Right lobe of liver (tissue), 6 donors: ENCODE results near the gene SLC5A6. TPM values are rescaled to one million over a fixed set of nuclear protein-coding genes. Genes with fewer than 3 reads are reported as not detected.

Experiments
- ATAC-seq, 4 donors: fragments of 200-7000 bp; cut with Tn5 transposase; one replicate each; pipeline ENCODE4 v1.9.1; 2020; ENCODE audit warnings: mild to moderate bottlenecking in 4 of 4, moderate library complexity in 4 of 4
- DNase-seq, 3 donors: peaks; one replicate each; pipeline ENCODE4 v3.0.0-alpha.2; 2020
- H3K27ac ChIP-seq, 3 donors: fragments of 200-600 bp; one replicate each; pipeline ENCODE4 v1.8.0; 2022
- H3K27me3 ChIP-seq, 2 donors: fragments of 200-600 bp; one replicate each; pipeline ENCODE4 v1.8.0; 2022
- H3K36me3 ChIP-seq, 4 donors: fragments of 200-600 bp; sonication (generic) in 1 of 4; one replicate each; pipeline versions ENCODE4 v1.5.1 to v1.8.0; 2017 to 2022; ENCODE audit warnings: control low read depth in 1 of 4
- H3K4me1 ChIP-seq, 4 donors: fragments of 200-600 bp; sonication (generic) in 1 of 4; one replicate each; pipeline versions ENCODE4 v1.5.1 to v1.8.0; 2017 to 2022; ENCODE audit warnings: control low read depth in 1 of 4
- H3K4me3 ChIP-seq, 3 donors: fragments of 200-600 bp; one replicate each; pipeline ENCODE4 v1.8.0; 2022
- H3K9me3 ChIP-seq, 4 donors: fragments of 200-600 bp; sonication (generic) in 1 of 4; one replicate each; pipeline versions ENCODE4 v1.5.1 to v1.8.0; 2017 to 2022; ENCODE audit warnings: control low read depth in 1 of 4
- CTCF ChIP-seq, 4 donors: fragments of 200-600 bp in 3 of 4; fragments of 450-650 bp in 1 of 4; IDR thresholded peaks; one replicate each; pipeline versions ENCODE4 v1.5.1 to v1.8.0; 2016 to 2022; ENCODE audit warnings: antibody characterized with exemption in 4 of 4, mild to moderate bottlenecking in 2 of 4
- POLR2A ChIP-seq: fragments of 450-650 bp; IDR thresholded peaks from one replicate; pipeline ENCODE4 v1.6.1; 2017; ENCODE audit warnings: antibody characterized with exemption, mild to moderate bottlenecking
- WGBS: methylation state at CpG from one replicate; pipeline ENCODE4 v1.1.6; 2018; ENCODE audit warnings: low coverage, low lambda C conversion rate; ENCODE audit not compliant: insufficient coverage; ENCODE audit errors: missing lambda C conversion rate; 5-methylcytosine and 5-hydroxymethylcytosine counted together
- intact Hi-C, 2 donors: fragments of 100-400 bp; cut with DNase I; formaldehyde crosslinking; loops; one replicate each; pipeline versions ENCODE4 v1.11.2 to v1.14.1; 2022
- total RNA-seq, 6 experiments: library from RNA; depleted of rRNA in 2 of 6; stranded (reverse); fragments of >200 nt in 2 of 6; fragmentation: NEBNext Ultra II Directional in 3 of 6; extraction: Animal tissue kit (Norgen Biotek cat#: 25700) in 3 of 6; gene quantifications; one replicate each; pipeline versions ENCODE4 v1.1.0 to v1.2.4, GENCODE V29; 2016 to 2023
- donor health status: DM: no; HTN: yes; CAD: no.
- donor health status: DM: no; HTN: no; CAD: no.
- donor health status: DM: no; HTN: no; CAD: no.
- donor health status: DM: no; HTN: yes; CAD: no.
- donor health status: DM: no; HTN: yes; CAD: no.

Gene SLC5A6
- total RNA-seq, 6 experiments from 2014 or later, result 57.5 to 151 (median 90.3) TPM

- DNase-seq (no peak), ATAC-seq (no peak)
- intact Hi-C loops, result no loop called here
- TF ChIP-seq POLR2A, result no peak
- no peak for TF ChIP-seq CTCF (IDR thresholded peaks at IDR 0.05)
- 91% methylated on average over 4 of the region's 8 CpGs for WGBS
- Histone ChIP-seq H3K27me3 (no peaks in the 10 kb centered on the region), H3K4me1 (no peaks in the 10 kb centered on the region), H3K4me3 (no peak overlapping the region), H3K27ac (no peak overlapping the region), H3K9me3 (no peaks in the 10 kb centered on the region), H3K36me3 (no peaks in the 10 kb centered on the region)
Measured at GRCh38 chr2:27150639-27151230, 61.3 kb downstream of the SLC5A6 start.

Other genes starting within 250 kb of the SLC5A6 start
- gene MAPRE3, start 241.6 kb downstream of the SLC5A6 start, total RNA-seq, result 10 to 100 TPM; 13.7 to 22.3 (median 17.3) TPM
- gene TMEM214, start 179.3 kb downstream of the SLC5A6 start, total RNA-seq, result 10 to 100 TPM; 29.1 to 62.7 (median 50.0) TPM
- gene AGBL5, start 160.6 kb downstream of the SLC5A6 start, total RNA-seq, result 1 to 10 TPM; 3.9 to 7.4 (median 6.4) TPM
- 100 to 1,000 TPM; 144 to 182 (median 161) TPM for gene OST4, start 140.6 kb downstream of the SLC5A6 start, total RNA-seq
- 10 to 100 TPM in 5 of 6 experiments, 1 to 10 TPM in 1; 7.2 to 26.1 (median 21.0) TPM for gene EMILIN1, start 133.7 kb downstream of the SLC5A6 start, total RNA-seq
- 100 to 1,000 TPM; 101 to 283 (median 206) TPM for gene KHK, start 125.5 kb downstream of the SLC5A6 start, total RNA-seq
- 10 to 100 TPM in 2 of 6 experiments, 1 to 10 TPM in 4; 2.5 to 33.2 (median 7.7) TPM for gene CGREF1, start 93.1 kb downstream of the SLC5A6 start, total RNA-seq
- 1 to 10 TPM in 3 of 6 experiments, under 1 TPM in 3; 0.74 to 3.2 (median 1.1) TPM for gene ABHD1, start 88.5 kb downstream of the SLC5A6 start, total RNA-seq
- 100 to 1,000 TPM in 2 of 6 experiments, 10 to 100 TPM in 4; 27.1 to 102 (median 59.2) TPM for gene PREB, start 77.6 kb downstream of the SLC5A6 start, total RNA-seq
- gene PRR30, start 72.9 kb downstream of the SLC5A6 start, total RNA-seq, result not detected
- under 1 TPM in 1 of 6 experiments, not detected in 5; 0.04 TPM for gene TCF23, start 63.3 kb downstream of the SLC5A6 start, total RNA-seq
- gene ATRAID, start 227 bp downstream of the SLC5A6 start, total RNA-seq, result 10 to 100 TPM; 30.7 to 65.8 (median 35.9) TPM
- 10 to 100 TPM; 12.3 to 24.0 (median 16.3) TPM for gene CAD, start 5.1 kb upstream of the SLC5A6 start, total RNA-seq
- not detected for gene SLC30A3, start 50.8 kb upstream of the SLC5A6 start, total RNA-seq
- not detected for gene DNAJC5G, start 63.2 kb upstream of the SLC5A6 start, total RNA-seq
- under 1 TPM in 2 of 6 experiments, not detected in 4; 0.14 to 0.25 TPM for gene TRIM54, start 70.2 kb upstream of the SLC5A6 start, total RNA-seq
- 1 to 10 TPM in 5 of 6 experiments, under 1 TPM in 1; 0.88 to 4.3 (median 1.6) TPM for gene UCN, start 96.2 kb upstream of the SLC5A6 start, total RNA-seq
- 10 to 100 TPM; 17.2 to 82.3 (median 30.4) TPM for gene MPV17, start 110.8 kb upstream of the SLC5A6 start, total RNA-seq
- 10 to 100 TPM; 13.4 to 20.1 (median 16.8) TPM for gene GTF3C2, start 144.5 kb upstream of the SLC5A6 start, total RNA-seq
- gene EIF2B4, start 158.1 kb upstream of the SLC5A6 start, total RNA-seq, result 10 to 100 TPM; 17.6 to 25.0 (median 20.9) TPM
- gene SNX17, start 158.3 kb upstream of the SLC5A6 start, total RNA-seq, result 10 to 100 TPM; 50.1 to 58.9 (median 54.1) TPM
- gene ZNF513, start 168.5 kb upstream of the SLC5A6 start, total RNA-seq, result 10 to 100 TPM in 2 of 6 experiments, 1 to 10 TPM in 4; 6.0 to 14.7 (median 9.8) TPM
- gene PPM1G, start 197.3 kb upstream of the SLC5A6 start, total RNA-seq, result 10 to 100 TPM; 20.9 to 38.4 (median 24.2) TPM
- gene NRBP1, start 216.4 kb upstream of the SLC5A6 start, total RNA-seq, result 10 to 100 TPM; 37.7 to 49.4 (median 41.5) TPM
- 1 to 10 TPM; 3.2 to 8.0 (median 4.6) TPM for gene KRTCAP3, start 230.1 kb upstream of the SLC5A6 start, total RNA-seq